GM19099 (cell line): ENCODE measurements around the gene RANBP10.

ENCODE experiments used
- POLR2A ChIP-seq: IDR thresholded peaks from 3 replicates; pipeline ENCODE4 v1.6.1; 2011; ENCODE audit warnings: low read depth; ENCODE audit not compliant: insufficient read length; ENCODE audit errors: extremely low read depth

Gene RANBP10

DNA sequence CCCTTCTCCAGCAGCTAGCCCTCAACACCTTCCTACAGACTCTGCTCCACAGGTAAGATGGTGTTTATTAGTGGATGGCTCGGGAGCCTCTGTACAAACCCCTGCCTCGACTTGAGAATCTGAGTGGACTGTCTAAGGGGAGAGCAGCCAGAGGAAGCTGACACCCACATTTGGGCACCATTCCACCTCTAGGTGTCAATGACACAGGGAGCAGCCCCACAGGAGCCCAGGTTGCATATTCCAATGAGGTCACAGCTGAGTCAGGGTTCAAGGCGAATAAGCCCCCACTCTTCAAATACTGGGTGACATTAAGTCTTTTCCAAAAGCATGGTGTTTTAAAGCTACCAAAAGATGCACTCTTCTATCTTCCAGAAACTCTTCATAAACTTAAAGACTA lies 31.9 kb downstream of the RANBP10 start:
- TF ChIP-seq POLR2A: no peak

GRCh38 chr16:67773569-67774456 lies 32.5 kb downstream of the RANBP10 start:
- TF ChIP-seq POLR2A: no peak

- no peak for TF ChIP-seq POLR2A
Measured at GRCh38 chr16:67773099-67773498, 33.3 kb downstream of the RANBP10 start.

- TF ChIP-seq POLR2A: no peak
Measured at GRCh38 chr16:67770346-67770991, 35.9 kb downstream of the RANBP10 start.

DNA sequence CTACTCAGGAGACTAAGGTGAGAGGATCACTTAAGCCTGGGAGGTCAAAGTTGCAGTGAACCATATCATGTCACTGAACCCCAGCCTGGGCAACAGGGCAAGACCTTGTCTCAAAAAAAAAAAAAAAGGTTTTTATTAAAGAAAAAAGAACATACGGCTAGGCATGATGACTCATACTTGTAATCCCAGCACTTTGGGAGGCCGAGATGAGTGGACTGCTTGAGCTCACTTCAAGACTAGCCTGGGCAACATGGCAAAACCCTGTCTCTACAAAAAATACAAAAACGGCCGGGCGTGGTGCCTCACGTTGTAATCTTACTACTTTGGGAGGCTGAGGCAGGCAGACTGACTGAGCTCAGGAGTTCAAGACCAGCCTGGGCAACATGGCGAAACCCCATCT lies 38.4 kb downstream of the RANBP10 start:
- no peak for TF ChIP-seq POLR2A

- no peak for TF ChIP-seq POLR2A
Measured at GRCh38 chr16:67766291-67766690, 40.1 kb downstream of the RANBP10 start.

DNA sequence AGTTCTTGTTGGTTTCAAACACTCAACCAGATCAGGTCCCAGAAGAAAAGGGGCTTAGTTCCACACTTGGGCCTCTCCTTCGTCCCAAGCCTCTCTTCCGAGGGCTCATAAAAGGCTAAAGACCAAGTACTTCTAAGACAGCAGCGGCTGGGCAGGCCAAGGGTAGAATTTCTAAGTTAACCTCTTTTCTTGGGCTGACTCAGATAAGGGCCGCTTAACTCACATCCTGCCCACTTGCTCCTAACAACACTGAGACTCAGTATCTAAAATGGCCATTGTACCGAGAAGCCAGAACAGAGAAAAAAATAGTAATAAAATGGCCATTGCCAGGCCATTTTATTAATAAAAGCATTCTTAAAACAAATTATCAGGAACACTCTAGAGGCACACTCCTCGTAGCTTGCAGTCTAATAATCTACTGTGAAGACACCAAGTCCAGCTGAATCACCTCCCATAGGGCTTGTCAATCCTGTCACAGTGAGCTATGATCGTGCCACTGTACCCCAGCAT lies 42.1 kb downstream of the RANBP10 start:
- TF ChIP-seq POLR2A: no peak

- no peak for TF ChIP-seq POLR2A
Measured at GRCh38 chr16:67763066-67763465, 43.3 kb downstream of the RANBP10 start.

- no peak for TF ChIP-seq POLR2A
Measured at GRCh38 chr16:67762385-67762784, 44.0 kb downstream of the RANBP10 start.

DNA sequence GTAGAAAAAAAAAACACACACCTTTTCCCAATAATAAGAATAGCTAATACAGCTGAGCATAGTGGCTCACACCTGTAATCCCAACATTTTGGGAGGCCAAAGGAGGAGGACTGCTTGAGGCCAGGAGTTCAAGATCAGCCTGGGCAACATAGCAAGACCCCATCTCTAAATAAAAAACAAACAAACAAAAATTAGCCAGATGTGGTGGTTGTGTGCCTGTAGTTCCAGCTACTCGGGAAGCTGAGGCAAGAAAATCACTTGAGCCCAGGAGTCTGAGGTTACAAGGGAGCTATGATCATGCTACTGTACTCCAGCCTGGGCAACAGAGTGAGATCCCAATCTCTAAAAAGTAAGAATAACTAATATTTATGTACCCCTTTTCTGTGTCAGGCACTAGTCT lies 44.4 kb downstream of the RANBP10 start:
- no peak for TF ChIP-seq POLR2A

DNA sequence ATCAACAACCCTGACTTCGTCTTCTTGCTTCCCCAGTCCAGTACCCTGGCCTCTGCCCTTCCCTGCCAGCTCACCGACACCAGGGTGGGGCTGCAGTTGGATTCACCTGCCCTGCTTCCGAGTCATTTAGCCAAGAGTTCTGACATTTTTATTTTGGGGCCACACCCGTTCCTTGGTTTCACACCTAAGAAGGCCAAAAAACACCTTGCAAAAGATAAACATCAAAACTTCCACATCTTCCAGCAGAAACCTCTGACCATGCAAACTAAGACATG lies 45.5 kb downstream of the RANBP10 start:
- no peak for TF ChIP-seq POLR2A

DNA sequence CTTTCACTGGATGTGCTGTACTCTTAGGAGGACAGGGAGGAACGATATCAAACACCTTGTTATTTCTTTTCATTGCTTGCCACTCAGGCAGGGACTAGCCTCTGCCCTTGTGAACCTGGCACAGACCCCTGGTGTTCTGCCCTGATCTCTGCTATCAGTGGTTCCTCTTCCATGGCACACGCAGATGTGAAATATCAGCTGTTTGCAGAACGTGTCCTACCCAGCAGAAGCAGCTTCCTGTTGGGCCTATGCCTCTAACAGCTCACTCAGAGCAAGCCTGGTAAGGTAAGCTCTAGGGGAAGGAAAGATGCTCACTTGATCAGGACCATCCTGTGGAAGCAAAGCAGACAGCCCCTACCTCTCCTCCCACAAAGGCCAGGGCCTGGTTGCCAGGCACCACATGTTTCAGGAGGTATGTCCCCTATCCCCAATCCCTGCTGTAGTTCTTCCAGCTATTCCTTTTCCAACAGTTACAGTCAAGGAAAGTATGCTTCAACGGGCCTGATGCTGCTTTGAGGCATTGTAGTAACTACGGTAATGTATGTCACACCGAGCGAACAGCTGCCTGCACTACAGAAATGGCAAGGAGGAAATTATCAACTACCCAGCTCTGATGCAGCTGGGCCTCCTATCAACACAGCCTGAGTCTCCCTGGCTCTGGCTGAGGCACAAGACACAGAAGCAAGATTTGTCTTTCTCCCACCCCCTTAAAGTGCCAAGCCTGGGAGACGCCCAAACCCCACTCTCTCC lies 46.0 kb downstream of the RANBP10 start:
- no peak for TF ChIP-seq POLR2A

DNA sequence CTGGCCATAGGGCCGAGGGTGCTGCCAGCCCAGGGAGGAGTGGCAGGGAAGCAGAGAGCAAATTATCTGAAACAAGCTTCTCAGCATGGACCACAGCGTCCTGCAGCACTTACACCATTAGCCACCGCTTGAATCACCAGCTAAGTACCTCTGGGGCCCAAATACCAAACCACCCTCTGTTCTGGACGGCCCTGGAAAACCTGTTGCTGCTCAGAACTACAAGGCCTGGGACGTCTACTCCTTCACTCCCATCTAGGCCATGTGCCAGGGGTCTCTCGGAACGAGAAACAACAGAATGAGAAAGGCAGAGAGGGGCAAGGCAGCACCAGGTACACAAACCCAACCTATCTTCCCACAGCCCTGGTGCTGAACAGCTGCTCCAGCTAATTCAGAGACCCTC lies 47.4 kb downstream of the RANBP10 start:
- TF ChIP-seq POLR2A: no peak

DNA sequence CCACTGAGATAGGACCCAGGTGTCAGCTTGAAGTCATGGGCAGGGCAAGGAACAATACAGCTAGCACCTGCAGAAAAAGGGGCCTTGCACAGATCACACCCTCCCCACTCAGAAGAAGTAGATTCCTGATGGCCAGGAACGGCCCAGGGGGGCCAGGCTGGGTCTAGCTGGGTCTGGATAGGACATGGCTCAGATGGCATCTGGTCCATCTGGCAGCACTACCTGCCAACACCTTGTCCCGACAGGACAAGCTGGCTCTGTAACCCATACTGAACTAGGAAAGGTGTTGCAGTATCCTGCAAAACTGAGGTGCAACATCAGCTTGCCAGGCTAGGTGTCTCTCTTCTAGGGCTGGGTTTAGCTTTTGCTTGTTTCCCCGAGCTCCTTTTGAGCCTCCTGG lies 48.4 kb downstream of the RANBP10 start:
- TF ChIP-seq POLR2A: no peak

GRCh38 chr16:67752641-67753040 lies 53.7 kb downstream of the RANBP10 start:
- TF ChIP-seq POLR2A: no peak

DNA sequence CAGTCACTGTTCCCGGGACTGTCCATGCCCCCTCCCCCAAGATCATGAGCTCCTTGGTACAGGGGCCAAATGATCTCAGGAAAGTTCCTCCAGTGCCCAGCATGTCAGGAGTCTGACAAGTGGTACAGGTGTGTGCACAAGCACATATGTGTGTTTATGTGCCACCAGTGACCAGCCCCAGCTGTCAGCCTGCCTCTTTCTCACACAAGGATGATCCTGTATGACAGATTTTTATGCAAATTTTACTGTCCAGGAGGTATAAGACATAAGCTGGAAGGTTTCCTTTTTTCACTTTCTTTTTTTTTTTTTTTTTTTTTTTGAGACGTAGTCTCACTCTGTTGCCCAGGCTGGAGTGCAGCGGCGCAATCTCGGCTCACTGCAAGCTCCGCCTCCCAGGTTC lies 55.9 kb downstream of the RANBP10 start:
- no peak for TF ChIP-seq POLR2A
